Measurements from ENCODE around the gene DUOXA2.

DNA sequence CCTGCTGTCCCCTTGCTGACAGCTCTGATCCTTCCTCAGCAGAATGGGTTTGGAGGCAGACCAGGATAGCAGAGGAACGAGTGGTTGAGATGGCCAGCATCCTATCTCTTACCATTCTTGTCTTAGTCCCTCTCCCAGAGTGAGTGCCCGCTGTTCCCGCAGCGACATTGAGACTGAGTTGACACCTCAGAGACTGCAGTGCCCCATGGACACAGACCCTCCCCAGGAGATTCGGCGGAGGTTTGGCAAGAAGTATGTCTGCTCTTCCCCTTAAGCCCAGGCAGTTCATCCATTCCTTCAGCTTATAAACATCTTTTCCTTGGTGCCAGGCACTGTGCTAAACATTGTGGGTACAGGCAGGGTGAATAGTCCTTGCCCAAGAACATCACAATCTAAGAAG is 36.9 kb downstream of the DUOXA2 start:
- TF ChIP-seq, protein P1, sequence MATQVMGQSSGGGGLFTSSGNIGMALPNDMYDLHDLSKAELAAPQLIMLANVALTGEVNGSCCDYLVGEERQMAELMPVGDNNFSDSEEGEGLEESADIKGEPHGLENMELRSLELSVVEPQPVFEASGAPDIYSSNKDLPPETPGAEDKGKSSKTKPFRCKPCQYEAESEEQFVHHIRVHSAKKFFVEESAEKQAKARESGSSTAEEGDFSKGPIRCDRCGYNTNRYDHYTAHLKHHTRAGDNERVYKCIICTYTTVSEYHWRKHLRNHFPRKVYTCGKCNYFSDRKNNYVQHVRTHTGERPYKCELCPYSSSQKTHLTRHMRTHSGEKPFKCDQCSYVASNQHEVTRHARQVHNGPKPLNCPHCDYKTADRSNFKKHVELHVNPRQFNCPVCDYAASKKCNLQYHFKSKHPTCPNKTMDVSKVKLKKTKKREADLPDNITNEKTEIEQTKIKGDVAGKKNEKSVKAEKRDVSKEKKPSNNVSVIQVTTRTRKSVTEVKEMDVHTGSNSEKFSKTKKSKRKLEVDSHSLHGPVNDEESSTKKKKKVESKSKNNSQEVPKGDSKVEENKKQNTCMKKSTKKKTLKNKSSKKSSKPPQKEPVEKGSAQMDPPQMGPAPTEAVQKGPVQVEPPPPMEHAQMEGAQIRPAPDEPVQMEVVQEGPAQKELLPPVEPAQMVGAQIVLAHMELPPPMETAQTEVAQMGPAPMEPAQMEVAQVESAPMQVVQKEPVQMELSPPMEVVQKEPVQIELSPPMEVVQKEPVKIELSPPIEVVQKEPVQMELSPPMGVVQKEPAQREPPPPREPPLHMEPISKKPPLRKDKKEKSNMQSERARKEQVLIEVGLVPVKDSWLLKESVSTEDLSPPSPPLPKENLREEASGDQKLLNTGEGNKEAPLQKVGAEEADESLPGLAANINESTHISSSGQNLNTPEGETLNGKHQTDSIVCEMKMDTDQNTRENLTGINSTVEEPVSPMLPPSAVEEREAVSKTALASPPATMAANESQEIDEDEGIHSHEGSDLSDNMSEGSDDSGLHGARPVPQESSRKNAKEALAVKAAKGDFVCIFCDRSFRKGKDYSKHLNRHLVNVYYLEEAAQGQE (IDR thresholded peaks at IDR 0.05; ENCODE audit: insufficient read depth in 1 of 2, low read depth in 2 of 2, low read length in 1 of 2) = no peak
- TF ChIP-seq, protein P2, sequence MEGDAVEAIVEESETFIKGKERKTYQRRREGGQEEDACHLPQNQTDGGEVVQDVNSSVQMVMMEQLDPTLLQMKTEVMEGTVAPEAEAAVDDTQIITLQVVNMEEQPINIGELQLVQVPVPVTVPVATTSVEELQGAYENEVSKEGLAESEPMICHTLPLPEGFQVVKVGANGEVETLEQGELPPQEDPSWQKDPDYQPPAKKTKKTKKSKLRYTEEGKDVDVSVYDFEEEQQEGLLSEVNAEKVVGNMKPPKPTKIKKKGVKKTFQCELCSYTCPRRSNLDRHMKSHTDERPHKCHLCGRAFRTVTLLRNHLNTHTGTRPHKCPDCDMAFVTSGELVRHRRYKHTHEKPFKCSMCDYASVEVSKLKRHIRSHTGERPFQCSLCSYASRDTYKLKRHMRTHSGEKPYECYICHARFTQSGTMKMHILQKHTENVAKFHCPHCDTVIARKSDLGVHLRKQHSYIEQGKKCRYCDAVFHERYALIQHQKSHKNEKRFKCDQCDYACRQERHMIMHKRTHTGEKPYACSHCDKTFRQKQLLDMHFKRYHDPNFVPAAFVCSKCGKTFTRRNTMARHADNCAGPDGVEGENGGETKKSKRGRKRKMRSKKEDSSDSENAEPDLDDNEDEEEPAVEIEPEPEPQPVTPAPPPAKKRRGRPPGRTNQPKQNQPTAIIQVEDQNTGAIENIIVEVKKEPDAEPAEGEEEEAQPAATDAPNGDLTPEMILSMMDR (IDR thresholded peaks at IDR 0.05) = no peak

Data from Panc1 (cell line).